Mesenchymal stem cell (in vitro differentiated cells and primary cell): ENCODE results near the gene CCNL1.
"Not testable (repeated sequence)": the region's sequence is repeated elsewhere in the genome, so short reads cannot be mapped to it uniquely, and the experiment has no call there.

Experiments
- DNase-seq: peaks from one replicate; pipeline ENCODE4 v3.0.0-alpha.2; 2013
- H2AFZ ChIP-seq: one replicate; pipeline ENCODE4 v1.6.1; 2013; ENCODE audit warnings: low read depth, mild to moderate bottlenecking, control low read depth, inconsistent platforms, low read length, moderate library complexity
- H2AK5ac ChIP-seq: 2 replicates; pipeline ENCODE4 v1.6.1; 2013; ENCODE audit warnings: low read length, moderate library complexity, mild to moderate bottlenecking, inconsistent platforms; ENCODE audit not compliant: severe bottlenecking
- H2BK120ac ChIP-seq: one replicate; pipeline ENCODE4 v1.6.1; 2013; ENCODE audit warnings: low read depth, mild to moderate bottlenecking, inconsistent platforms, low read length, moderate library complexity
- H2BK12ac ChIP-seq, 2 experiments: one replicate each; pipeline ENCODE4 v1.6.1; 2013; ENCODE audit warnings: inconsistent platforms in 2 of 2, low read length in 2 of 2, mild to moderate bottlenecking in 2 of 2, moderate library complexity in 2 of 2, control low read depth in 1 of 2
- H2BK15ac ChIP-seq: one replicate; pipeline ENCODE4 v1.6.1; 2013; ENCODE audit warnings: mild to moderate bottlenecking, low read depth, inconsistent platforms; ENCODE audit not compliant: poor library complexity, severe bottlenecking
- H2BK5ac ChIP-seq: 2 replicates; pipeline ENCODE4 v1.6.1; 2013; ENCODE audit warnings: low read depth, mild to moderate bottlenecking, low read length, control low read depth, inconsistent platforms; ENCODE audit not compliant: poor library complexity, severe bottlenecking
- H3K14ac ChIP-seq, 2 experiments: one replicate each; pipeline ENCODE4 v1.6.1; 2013; ENCODE audit warnings: inconsistent platforms in 2 of 2, low read length in 2 of 2, control low read depth in 1 of 2, mild to moderate bottlenecking in 1 of 2, moderate library complexity in 1 of 2
- H3K18ac ChIP-seq, 2 experiments: one replicate each; pipeline ENCODE4 v1.6.1; 2013; ENCODE audit warnings: inconsistent platforms in 2 of 2, low read length in 2 of 2, control low read depth in 1 of 2, low read depth in 1 of 2, mild to moderate bottlenecking in 1 of 2
- H3K23ac ChIP-seq, 2 experiments: one replicate each; pipeline ENCODE4 v1.6.1; 2013; ENCODE audit warnings: inconsistent platforms in 2 of 2, low read length in 2 of 2, mild to moderate bottlenecking in 2 of 2, moderate library complexity in 2 of 2, control low read depth in 1 of 2
- H3K27ac ChIP-seq: 2 replicates; pipeline ENCODE4 v1.5.1; 2013; ENCODE audit warnings: mild to moderate bottlenecking, moderate library complexity, low read length, control low read depth, inconsistent platforms; ENCODE audit not compliant: poor library complexity, severe bottlenecking
- H3K27me3 ChIP-seq, 2 experiments: 2 replicates each; pipeline versions ENCODE4 v1.6.1 to v1.7.0; 2013; ENCODE audit warnings: low read length in 2 of 2, mild to moderate bottlenecking in 2 of 2, moderate library complexity in 2 of 2, control low read depth in 1 of 2, inconsistent platforms in 1 of 2; ENCODE audit not compliant: control insufficient read depth in 1 of 2, insufficient read depth in 1 of 2
- H3K36me3 ChIP-seq, 2 experiments: 2 replicates each; pipeline versions ENCODE4 v1.6.1 to v1.7.0; 2013; ENCODE audit warnings: low read length in 2 of 2, control low read depth in 1 of 2, inconsistent platforms in 1 of 2, low read depth in 1 of 2, mild to moderate bottlenecking in 1 of 2; ENCODE audit not compliant: insufficient read depth in 2 of 2, control insufficient read depth in 1 of 2
- H3K4ac ChIP-seq, 2 experiments: one replicate each; pipeline ENCODE4 v1.6.1; 2013; ENCODE audit warnings: inconsistent platforms in 2 of 2, low read length in 2 of 2, mild to moderate bottlenecking in 2 of 2, moderate library complexity in 2 of 2, control low read depth in 1 of 2, low read depth in 1 of 2
- H3K4me1 ChIP-seq: 2 replicates; pipeline ENCODE4 v1.6.1; 2013; ENCODE audit warnings: low read depth, low read length, control low read depth; ENCODE audit not compliant: control insufficient read depth, insufficient read depth
- H3K4me2 ChIP-seq: 2 replicates; pipeline ENCODE4 v1.6.1; 2013; ENCODE audit warnings: low read length, mild to moderate bottlenecking, inconsistent platforms; ENCODE audit not compliant: poor library complexity, severe bottlenecking
- H3K4me3 ChIP-seq, 2 experiments: 2 replicates each; pipeline versions ENCODE4 v1.5.1 to v1.7.0; 2013; ENCODE audit warnings: low read length in 2 of 2, mild to moderate bottlenecking in 2 of 2, control low read depth in 1 of 2, low read depth in 1 of 2; ENCODE audit not compliant: insufficient read depth in 1 of 2
- H3K79me1 ChIP-seq: replicated peaks from 2 replicates; pipeline ENCODE4 v1.6.1; 2013; ENCODE audit warnings: mild to moderate bottlenecking, control low read depth, low read length, inconsistent platforms; ENCODE audit not compliant: poor library complexity, severe bottlenecking
- H3K9ac ChIP-seq: 2 replicates; pipeline ENCODE4 v1.7.0; 2013; ENCODE audit warnings: mild to moderate bottlenecking, low read length, moderate library complexity
- H3K9me3 ChIP-seq: 2 replicates; pipeline ENCODE4 v1.7.0; 2013; ENCODE audit warnings: mild to moderate bottlenecking, low read length; ENCODE audit not compliant: control insufficient read depth
- H4K8ac ChIP-seq: one replicate; pipeline ENCODE4 v1.6.1; 2013; ENCODE audit warnings: inconsistent platforms, mild to moderate bottlenecking, low read length, moderate library complexity
- H4K91ac ChIP-seq: one replicate; pipeline ENCODE4 v1.6.1; 2013; ENCODE audit warnings: mild to moderate bottlenecking, low read length, inconsistent platforms
- WGBS: methylation state at CpG from one replicate; pipeline ENCODE4 v1.1.7; 2013; ENCODE audit warnings: mixed read lengths; 5-methylcytosine and 5-hydroxymethylcytosine counted together

CCNL1 gene

DNA sequence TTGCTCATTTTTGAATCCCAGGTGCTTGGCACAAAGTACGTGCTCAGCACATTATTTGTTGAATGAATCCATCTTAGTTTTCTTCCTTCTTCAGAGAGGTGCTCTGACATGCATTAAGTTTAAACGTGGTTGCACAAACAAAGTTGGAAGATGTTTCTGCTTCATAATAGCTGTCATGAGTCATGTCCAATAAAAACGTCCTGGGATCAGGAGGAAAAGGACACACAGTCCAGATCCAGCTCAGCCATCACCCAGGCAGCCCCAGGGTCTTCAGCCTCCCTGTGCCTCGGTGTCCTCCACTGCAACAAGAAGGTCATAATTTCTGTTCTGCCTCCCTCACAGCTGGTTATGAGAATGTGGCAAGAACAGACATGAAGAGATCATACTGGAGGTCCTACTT lies 55.4 kb downstream of the CCNL1 start:
- H3K14ac ChIP-seq = no peak overlapping the region
- H4K8ac ChIP-seq = no peak overlapping the region
- no peaks in the 10 kb centered on the region for H3K9me3 ChIP-seq
- WGBS = 28% methylated on average over 3 of the region's 4 CpGs
- no peak overlapping the region for H3K27ac ChIP-seq
- H3K79me1 ChIP-seq = no peaks in the 10 kb centered on the region
- no peak overlapping the region for H2AFZ ChIP-seq
- peak; percentile 54 for DNase-seq
- H2BK12ac ChIP-seq = no peak overlapping the region
- H2BK120ac ChIP-seq = no peak overlapping the region
- H2BK5ac ChIP-seq = no peak overlapping the region
- H2AK5ac ChIP-seq = no peak overlapping the region
- H4K91ac ChIP-seq = no peak overlapping the region
- H3K4me3 ChIP-seq = no peak overlapping the region
- no peak overlapping the region for H2BK15ac ChIP-seq
- peaks cover 2% of the 10 kb centered on the region for H3K4me1 ChIP-seq
- H3K9ac ChIP-seq = no peak overlapping the region
- H3K27me3 ChIP-seq = no peaks in the 10 kb centered on the region
- H3K36me3 ChIP-seq = no peaks in the 10 kb centered on the region
- H3K18ac ChIP-seq = no peak overlapping the region
- H3K4ac ChIP-seq = no peak overlapping the region
- H3K4me2 ChIP-seq = no peak overlapping the region
- no peak overlapping the region for H3K23ac ChIP-seq

DNA sequence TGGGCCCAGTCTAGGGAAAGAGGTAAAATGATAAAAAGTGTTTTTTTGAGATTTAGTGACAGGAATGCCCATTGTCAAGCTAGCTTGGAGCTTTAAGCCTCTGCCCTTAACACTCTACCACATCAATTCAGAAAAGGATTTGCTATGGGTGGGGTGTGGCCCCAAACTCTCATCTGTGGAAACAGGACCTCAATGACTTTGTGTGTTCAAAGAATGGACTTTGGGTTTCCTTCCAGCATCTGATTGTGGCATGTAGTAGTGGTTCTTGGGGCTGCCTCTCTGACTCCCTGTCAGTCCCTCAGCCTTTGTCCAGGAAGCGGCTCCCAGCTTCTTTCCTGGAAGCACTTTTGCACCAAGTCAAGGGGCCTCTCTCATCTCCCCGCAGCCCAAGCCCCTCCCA lies 56.1 kb downstream of the CCNL1 start:
- Histone ChIP-seq H4K91ac (no peak overlapping the region), H2AK5ac (no peak overlapping the region)
- DNase-seq = no peak

DNA sequence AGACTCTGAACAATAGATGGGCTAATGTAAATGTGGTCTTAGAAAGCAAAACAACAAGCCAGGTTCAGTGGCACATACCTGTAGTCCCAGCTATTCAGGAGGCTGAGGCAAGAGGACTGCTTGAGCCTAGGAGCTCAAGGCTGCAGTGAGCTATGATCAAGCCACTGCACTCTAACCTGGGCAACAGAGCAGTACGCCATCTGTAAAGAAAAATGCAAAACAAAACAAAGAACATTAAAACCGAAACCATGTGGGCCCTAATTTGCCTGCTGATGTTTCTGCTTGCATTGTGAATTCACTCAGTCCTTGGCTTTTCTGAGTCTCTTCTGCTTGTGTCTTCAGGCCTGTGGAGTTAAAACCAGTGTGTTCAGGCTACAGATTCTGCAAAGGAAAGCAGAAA lies 56.7 kb downstream of the CCNL1 start:
- Histone ChIP-seq H2BK12ac (no peak overlapping the region), H4K8ac (peak overlapping the region; percentile 66), H3K4me1 (peaks cover 1% of the 10 kb centered on the region), H2AK5ac (no peak overlapping the region), H4K91ac (no peak overlapping the region), H3K9me3 (no peaks in the 10 kb centered on the region), H3K27ac (no peak overlapping the region), H3K23ac (no peak overlapping the region), H3K4me3 (no peak overlapping the region), H3K36me3 (no peaks in the 10 kb centered on the region), H2BK15ac (no peak overlapping the region), H2BK120ac (no peak overlapping the region), H3K27me3 (no peaks in the 10 kb centered on the region), H3K4me2 (no peak overlapping the region), H3K79me1 (no peaks in the 10 kb centered on the region), H3K14ac (no peak overlapping the region), H3K9ac (no peak overlapping the region), H3K18ac (no peak overlapping the region), H2BK5ac (no peak overlapping the region), H2AFZ (no peak overlapping the region), H3K4ac (no peak overlapping the region)
- 97% methylated on average over 2 of the region's 2 CpGs for WGBS
- DNase-seq = no peak

More for the DNA sequence above, 56.1 kb downstream of the CCNL1 start:
- H3K4me1 ChIP-seq = peaks cover 1% of the 10 kb centered on the region
- no peak overlapping the region for H3K9ac ChIP-seq
- no peak overlapping the region for H3K18ac ChIP-seq
- H3K79me1 ChIP-seq = no peaks in the 10 kb centered on the region
- H3K36me3 ChIP-seq = no peaks in the 10 kb centered on the region
- H2BK5ac ChIP-seq = no peak overlapping the region
- H3K4me2 ChIP-seq = no peak overlapping the region
- H2BK120ac ChIP-seq = peak overlapping the region; percentile 36
- no peak overlapping the region for H4K8ac ChIP-seq
- no peaks in the 10 kb centered on the region for H3K9me3 ChIP-seq
- H2BK12ac ChIP-seq = no peak overlapping the region
- no peak overlapping the region for H3K23ac ChIP-seq
- H3K27me3 ChIP-seq = no peaks in the 10 kb centered on the region
- no peak overlapping the region for H3K27ac ChIP-seq
- 71% methylated on average over 2 of the region's 2 CpGs for WGBS
- H2BK15ac ChIP-seq = peak overlapping the region; percentile 67
- H3K4ac ChIP-seq = no peak overlapping the region
- no peak overlapping the region for H3K4me3 ChIP-seq
- no peak overlapping the region for H3K14ac ChIP-seq
- H2AFZ ChIP-seq = no peak overlapping the region

DNA sequence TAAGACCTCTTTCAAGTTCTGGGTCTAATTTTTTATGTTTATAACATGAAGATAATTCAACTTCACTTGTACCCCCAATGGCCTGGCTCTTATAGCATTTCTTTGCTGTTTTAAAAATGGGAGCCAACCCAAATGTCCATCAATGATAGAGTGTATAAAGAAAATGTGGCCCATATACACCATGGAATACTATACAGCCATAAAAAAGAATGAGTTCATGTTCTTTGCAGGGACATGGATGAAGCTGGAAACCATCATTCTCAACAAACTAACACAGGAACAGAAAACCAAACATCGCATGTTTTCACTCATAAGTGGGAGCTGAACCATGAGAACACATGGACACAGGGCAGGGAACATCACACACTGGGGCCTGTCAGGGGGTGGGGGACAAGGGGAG lies 57.4 kb downstream of the CCNL1 start:
- not testable (repeated sequence) for H4K8ac ChIP-seq, H3K9ac ChIP-seq, H3K27ac ChIP-seq, H2AFZ ChIP-seq, H2BK5ac ChIP-seq, H3K79me1 ChIP-seq, H3K4me3 ChIP-seq, H3K4me1 ChIP-seq, H3K9me3 ChIP-seq, H2BK15ac ChIP-seq, H3K23ac ChIP-seq, H3K4ac ChIP-seq, H2AK5ac ChIP-seq, H3K4me2 ChIP-seq, H2BK12ac ChIP-seq, DNase-seq, H3K18ac ChIP-seq, H3K27me3 ChIP-seq, H4K91ac ChIP-seq, H3K36me3 ChIP-seq, H2BK120ac ChIP-seq, H3K14ac ChIP-seq
- 100% methylated on average over 1 of the region's 1 CpG for WGBS
